PC-9 (cell line): ENCODE data around the gene CAGE1. TPM values are rescaled to one million over a fixed set of nuclear protein-coding genes. Genes with fewer than 3 reads are reported as not detected.

Experiments
- BruUV-seq: library from RNA; stranded (reverse); fragments of 400-500 nt; replicated peaks from 2 replicates; lab custom pipeline; 2021; lab: Mats Ljungman, UMichigan
- CTCF ChIA-PET: fragments of 300-600 bp; sonication (Branson Sonifier 250); formaldehyde crosslinking; loops from one replicate; lab custom pipeline; 2022; ENCODE audit warnings: antibody characterized with exemption; lab: Charles Lee
- POLR2A ChIA-PET: fragments of 300-600 bp; sonication (Branson Sonifier 250); formaldehyde crosslinking; loops from one replicate; lab custom pipeline; 2022; ENCODE audit warnings: antibody characterized with exemption; ENCODE audit not compliant: unreplicated experiment; lab: Charles Lee
- DNase-seq, 2 experiments: peaks; one replicate each; pipeline versions ENCODE4 v3.0.0 to v3.0.0-alpha.2; 2015 to 2022; ENCODE audit warnings: mixed read lengths in 1 of 2
- H2AFZ ChIP-seq: fragments of 200-600 bp; sonication (generic); 2 replicates; pipeline ENCODE4 v1.8.1; 2017; ENCODE audit warnings: antibody characterized with exemption
- H3F3A ChIP-seq: fragments of 200-600 bp; sonication (generic); 2 replicates; pipeline ENCODE4 v1.8.1; 2017; ENCODE audit warnings: antibody characterized with exemption, mild to moderate bottlenecking, low read depth; ENCODE audit not compliant: insufficient read depth
- H3K27ac ChIP-seq: fragments of 200-600 bp; sonication (generic); 2 replicates; pipeline ENCODE4 v1.6.1; 2016; ENCODE audit warnings: mixed run types
- H3K27me3 ChIP-seq: fragments of 200-600 bp; sonication (generic); 2 replicates; pipeline ENCODE4 v1.6.1; 2016; ENCODE audit warnings: low read depth, mixed run types; ENCODE audit not compliant: insufficient read depth
- H3K36me3 ChIP-seq: fragments of 200-600 bp; sonication (generic); 2 replicates; pipeline ENCODE4 v1.6.1; 2016; ENCODE audit warnings: low read depth, mixed run types
- H3K4me1 ChIP-seq: fragments of 200-600 bp; sonication (generic); replicated peaks from 2 replicates; pipeline ENCODE4 v1.6.1; 2016; ENCODE audit warnings: mixed run types; ENCODE audit not compliant: insufficient read depth
- H3K4me2 ChIP-seq: fragments of 200-600 bp; sonication (generic); 2 replicates; pipeline ENCODE4 v1.6.1; 2017; ENCODE audit warnings: mixed run types
- H3K4me3 ChIP-seq: fragments of 200-600 bp; sonication (generic); 2 replicates; pipeline ENCODE4 v1.6.1; 2016; ENCODE audit warnings: mixed run types
- H3K79me2 ChIP-seq: fragments of 200-600 bp; sonication (generic); 2 replicates; pipeline ENCODE4 v1.6.1; 2017; ENCODE audit warnings: low read depth, mixed run types
- H3K9me2 ChIP-seq: fragments of 200-600 bp; sonication (generic); 2 replicates; pipeline ENCODE4 v1.8.1; 2017; ENCODE audit warnings: mild to moderate bottlenecking; ENCODE audit not compliant: insufficient read depth
- H3K9me3 ChIP-seq: fragments of 200-600 bp; sonication (generic); 2 replicates; pipeline ENCODE4 v1.8.1; 2016; ENCODE audit warnings: low read depth; ENCODE audit not compliant: insufficient read depth
- H4K20me1 ChIP-seq: fragments of 200-600 bp; sonication (generic); 2 replicates; pipeline ENCODE4 v1.8.1; 2017; ENCODE audit not compliant: insufficient read depth
- EZH2 ChIP-seq: fragments of 200-600 bp; sonication (generic); IDR thresholded peaks from 2 replicates; pipeline ENCODE4 v1.8.0; 2017; ENCODE audit warnings: antibody characterized with exemption, low read depth
- intact Hi-C: fragments of 100-400 bp; cut with micrococcal nuclease; formaldehyde crosslinking; loops from one replicate; pipeline ENCODE4 v1.10.0; 2022; ENCODE audit not compliant: unreplicated experiment
- total RNA-seq: library from RNA; stranded (reverse); gene quantifications from 2 replicates; pipeline ENCODE4 v1.2.3, GENCODE V29; 2021
- TF ChIP-seq, protein P1 (sequence below): fragments of 200-600 bp; sonication (generic); conservative IDR thresholded peaks from 2 replicates; pipeline ENCODE4 v1.6.1; 2017; ENCODE audit warnings: mixed run types, antibody characterized with exemption, mild to moderate bottlenecking, moderate library complexity

CAGE1 gene
- total RNA-seq, 1 experiment from 2014 or later = 0.13 TPM

DNA sequence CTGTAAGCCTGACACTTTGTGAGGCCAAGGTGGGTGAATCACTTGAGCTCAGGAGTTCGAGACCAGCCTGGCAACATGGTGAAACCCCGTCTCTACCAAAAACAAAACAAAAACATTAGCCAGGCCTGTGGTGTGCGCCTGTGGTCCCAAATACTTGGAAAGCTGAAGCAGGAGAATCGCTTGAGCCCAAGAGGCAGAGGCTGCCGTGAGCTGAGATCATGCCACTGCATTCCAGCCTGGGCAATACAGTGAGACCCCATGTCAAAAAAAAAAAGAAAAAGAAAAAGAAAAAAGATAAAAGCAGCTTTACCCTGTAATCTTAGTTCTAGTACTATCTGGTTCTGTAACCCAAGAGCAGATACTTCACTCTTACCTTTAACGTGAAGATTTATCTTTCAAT, 104.1 kb downstream of the CAGE1 start:
- no TSS peak for BruUV-seq
- no peaks in the 10 kb centered on the region for H3K79me2 ChIP-seq
- POLR2A ChIA-PET = interaction anchor here (0.6 kb wide), 1 partner anchor 257 kb away, joined by 3 read pairs; no protein-coding TSS in a partner anchor
- H3K9me2 ChIP-seq = no peaks in the 10 kb centered on the region
- no peak overlapping the region for H2AFZ ChIP-seq
- H3K27ac ChIP-seq = no peak overlapping the region
- H3K27me3 ChIP-seq = no peaks in the 10 kb centered on the region
- no peaks in the 10 kb centered on the region for H3K4me1 ChIP-seq
- DNase-seq = no peak
- no peak overlapping the region for H3K4me3 ChIP-seq
- no peak overlapping the region for H3K4me2 ChIP-seq
- no peaks in the 10 kb centered on the region for H3K9me3 ChIP-seq
- CTCF ChIA-PET = no interaction called here
- intact Hi-C loops = no loop called here
- H3F3A ChIP-seq = no peaks in the 10 kb centered on the region; the same call in 1 of the 2 replicates
- 0 out of 2 replicates have a peak, but pooled peaks cover 6% of the 10 kb centered on the region for H4K20me1 ChIP-seq
- TF ChIP-seq EZH2 = no peak
- TF ChIP-seq, protein P1, sequence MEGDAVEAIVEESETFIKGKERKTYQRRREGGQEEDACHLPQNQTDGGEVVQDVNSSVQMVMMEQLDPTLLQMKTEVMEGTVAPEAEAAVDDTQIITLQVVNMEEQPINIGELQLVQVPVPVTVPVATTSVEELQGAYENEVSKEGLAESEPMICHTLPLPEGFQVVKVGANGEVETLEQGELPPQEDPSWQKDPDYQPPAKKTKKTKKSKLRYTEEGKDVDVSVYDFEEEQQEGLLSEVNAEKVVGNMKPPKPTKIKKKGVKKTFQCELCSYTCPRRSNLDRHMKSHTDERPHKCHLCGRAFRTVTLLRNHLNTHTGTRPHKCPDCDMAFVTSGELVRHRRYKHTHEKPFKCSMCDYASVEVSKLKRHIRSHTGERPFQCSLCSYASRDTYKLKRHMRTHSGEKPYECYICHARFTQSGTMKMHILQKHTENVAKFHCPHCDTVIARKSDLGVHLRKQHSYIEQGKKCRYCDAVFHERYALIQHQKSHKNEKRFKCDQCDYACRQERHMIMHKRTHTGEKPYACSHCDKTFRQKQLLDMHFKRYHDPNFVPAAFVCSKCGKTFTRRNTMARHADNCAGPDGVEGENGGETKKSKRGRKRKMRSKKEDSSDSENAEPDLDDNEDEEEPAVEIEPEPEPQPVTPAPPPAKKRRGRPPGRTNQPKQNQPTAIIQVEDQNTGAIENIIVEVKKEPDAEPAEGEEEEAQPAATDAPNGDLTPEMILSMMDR = no peak
- H3K36me3 ChIP-seq = peaks cover 11% of the 10 kb centered on the region

DNA sequence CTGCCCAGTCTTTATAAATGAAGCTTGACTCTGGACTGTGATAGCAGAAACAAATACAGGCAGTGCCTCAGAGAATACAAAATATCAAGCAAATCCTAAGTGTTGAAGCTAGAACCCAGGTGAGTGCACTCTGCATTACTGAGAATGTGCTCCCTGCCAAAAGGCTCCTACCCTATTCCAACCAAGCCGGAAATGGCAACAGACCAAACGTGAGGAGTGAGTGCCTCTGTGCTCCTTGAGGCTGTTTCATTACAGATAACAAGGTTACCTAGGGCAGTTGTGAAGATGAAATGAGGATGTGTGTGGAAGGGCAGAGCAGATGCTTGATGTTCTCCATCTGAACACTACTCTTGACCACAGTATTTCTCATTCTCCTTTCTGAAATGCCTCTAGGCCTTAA, 105.9 kb downstream of the CAGE1 start:
- H3K36me3 ChIP-seq = peaks cover 6% of the 10 kb centered on the region
- no peaks in the 10 kb centered on the region for H3K79me2 ChIP-seq
- H3K9me2 ChIP-seq = no peaks in the 10 kb centered on the region
- H3K4me3 ChIP-seq = no peak overlapping the region
- H4K20me1 ChIP-seq = no peaks in the 10 kb centered on the region
- DNase-seq = no peak
- ChIA-PET CTCF (interaction anchor here (0.6 kb wide), 2 partner anchors 306 to 328 kb away, joined by 3 read pairs; partner anchors contain the start of gene SNRNP48), POLR2A (no interaction called here)
- H3K9me3 ChIP-seq = no peaks in the 10 kb centered on the region
- H3K4me2 ChIP-seq = no peak overlapping the region
- no peaks in the 10 kb centered on the region for H3K27me3 ChIP-seq
- TF ChIP-seq, protein P1 = no peak
- TF ChIP-seq EZH2 = no peak
- no peak overlapping the region for H2AFZ ChIP-seq
- H3F3A ChIP-seq = peaks cover 3% of the 10 kb centered on the region; the same call in 1 of the 2 replicates
- BruUV-seq = no TSS peak
- no peak overlapping the region for H3K27ac ChIP-seq
- intact Hi-C loops = no loop called here
- no peaks in the 10 kb centered on the region for H3K4me1 ChIP-seq

DNA sequence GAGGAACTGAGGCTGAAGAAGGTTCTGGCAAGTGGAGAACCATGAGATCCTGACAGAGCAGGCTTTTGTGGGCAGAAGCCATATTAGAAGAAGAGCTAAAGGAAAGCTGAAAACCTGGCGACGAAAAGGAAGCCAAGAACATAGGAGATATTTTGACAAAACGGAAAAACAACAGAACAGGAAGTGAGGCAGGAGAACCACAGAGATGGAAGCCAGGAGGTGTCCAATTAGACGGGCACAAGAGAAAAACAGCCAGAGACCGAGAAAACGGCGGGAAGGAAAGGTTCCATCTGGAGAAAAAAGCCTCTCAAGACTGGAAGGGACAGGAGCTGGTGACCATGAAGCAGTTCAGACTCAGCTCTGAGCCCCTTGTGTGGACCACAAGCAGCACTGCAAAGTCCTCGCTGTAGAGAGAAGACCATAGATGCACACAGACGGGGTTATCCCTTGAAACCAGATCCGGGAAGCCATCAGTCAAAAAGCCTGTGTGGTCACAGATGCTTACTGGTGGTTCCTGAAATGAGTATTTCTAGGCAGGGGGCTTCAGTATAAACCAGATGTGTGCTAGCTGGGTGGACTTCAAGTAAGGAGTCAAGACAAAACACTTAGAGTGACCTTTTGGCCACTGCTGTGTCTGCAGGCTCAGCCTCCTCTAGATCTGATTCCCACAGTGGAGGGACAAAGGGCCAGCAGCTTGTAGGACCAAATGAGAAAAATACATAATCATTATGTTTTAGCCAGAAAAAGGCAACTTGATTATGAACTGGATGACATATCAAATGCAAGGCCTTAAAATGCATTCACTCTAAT, 107.2 kb downstream of the CAGE1 start:
- H2AFZ ChIP-seq = no peak overlapping the region
- H3K4me3 ChIP-seq = no peak overlapping the region
- H3K27ac ChIP-seq = no peak overlapping the region
- CTCF ChIA-PET = no interaction called here
- H3K36me3 ChIP-seq = no peaks in the 10 kb centered on the region
- no peak overlapping the region for H3K4me2 ChIP-seq
- TF ChIP-seq, protein P1 = no peak
- no peak for TF ChIP-seq EZH2
- H3K79me2 ChIP-seq = no peaks in the 10 kb centered on the region
- H3K4me1 ChIP-seq = no peaks in the 10 kb centered on the region
- DNase-seq = no peak
- H3F3A ChIP-seq = peaks cover 3% of the 10 kb centered on the region; the same call in 1 of the 2 replicates
- H3K9me2 ChIP-seq = no peaks in the 10 kb centered on the region
- intact Hi-C loops = no loop called here
- H4K20me1 ChIP-seq = no peaks in the 10 kb centered on the region
- POLR2A ChIA-PET = interaction anchor here (0.8 kb wide), 1 partner anchor 1504 kb away, joined by 6 read pairs; no protein-coding TSS in a partner anchor
- H3K9me3 ChIP-seq = no peaks in the 10 kb centered on the region
- BruUV-seq = no TSS peak
- no peaks in the 10 kb centered on the region for H3K27me3 ChIP-seq

Other genes with a start within 250 kb of the CAGE1 start
- gene SSR1, start 76.5 kb downstream of the CAGE1 start, total RNA-seq = 104 and 118 TPM in 2 replicates
- gene RIOK1, start 66 bp upstream of the CAGE1 start, total RNA-seq = 16.9 and 24.9 TPM in 2 replicates
- 109 and 117 TPM in 2 replicates for gene DSP, start 151.9 kb upstream of the CAGE1 start, total RNA-seq
- gene SNRNP48, start 200.5 kb upstream of the CAGE1 start, total RNA-seq = 18.6 and 21.7 TPM in 2 replicates